Brain microvascular endothelial cell (primary cell): ENCODE results near the gene TNFSF15.

ENCODE experiments used
- DNase-seq: peaks from one replicate; pipeline ENCODE4 v3.0.0-alpha.2; 2020
- H3K27ac ChIP-seq: fragments of 250-450 bp; sonication (Bioruptor Pico); 2 replicates; pipeline ENCODE4 v1.5.1; 2020; ENCODE audit warnings: mild to moderate bottlenecking, moderate library complexity
- H3K27me3 ChIP-seq: fragments of 250-450 bp; sonication (Bioruptor Pico); replicated peaks from 2 replicates; pipeline ENCODE4 v1.5.1; 2020; ENCODE audit warnings: mild to moderate bottlenecking
- H3K36me3 ChIP-seq: fragments of 250-450 bp; sonication (Bioruptor Pico); replicated peaks from 2 replicates; pipeline ENCODE4 v1.5.1; 2020; ENCODE audit warnings: mild to moderate bottlenecking
- H3K4me3 ChIP-seq: 2 replicates; pipeline ENCODE4 v1.5.1; 2011; ENCODE audit warnings: low read depth, mild to moderate bottlenecking, control low read depth, low read length, moderate library complexity
- CTCF ChIP-seq: IDR thresholded peaks from 2 replicates; pipeline ENCODE4 v1.5.1; 2011; ENCODE audit warnings: low read depth, mild to moderate bottlenecking, moderate library complexity, low read length, control low read depth, inconsistent platforms; ENCODE audit errors: missing control alignments
- in situ Hi-C: cut with HindIII; loops from 2 replicates; pipeline ENCODE4 v1.10.0; 2017; ENCODE audit warnings: low sequenced_read_pairs, low pct_ligation_motif_present

Gene TNFSF15

GRCh38 chr9:114837923-114838322, 32.1 kb upstream of the TNFSF15 start:
- in situ Hi-C loops = no loop called here
- H3K36me3 ChIP-seq = no peaks in the 10 kb centered on the region
- no peak for DNase-seq
- no peaks in the 10 kb centered on the region for H3K27me3 ChIP-seq
- TF ChIP-seq CTCF = no peak
- H3K4me3 ChIP-seq = no peak overlapping the region
- no peak overlapping the region for H3K27ac ChIP-seq

DNA sequence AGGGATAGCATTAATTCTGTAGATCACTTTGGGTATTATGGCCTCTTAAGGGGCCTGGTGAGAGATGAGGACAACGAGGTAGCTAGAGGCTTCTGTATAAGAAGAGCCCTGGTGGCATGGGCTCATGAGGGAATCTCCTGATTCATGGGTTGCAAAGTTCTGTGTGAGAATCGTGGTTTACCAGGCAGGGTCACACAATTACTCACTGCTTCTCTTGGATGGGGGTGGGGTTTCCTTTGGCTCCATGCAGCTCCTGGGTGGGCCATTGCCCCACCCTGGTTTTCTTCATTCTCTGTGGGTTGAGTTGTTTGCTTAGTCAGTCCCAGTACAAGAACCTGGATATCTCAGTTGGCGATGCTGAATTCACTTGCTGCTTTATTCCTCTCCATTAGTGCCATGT, 30.9 kb upstream of the TNFSF15 start:
- H3K4me3 ChIP-seq = no peak overlapping the region
- H3K27me3 ChIP-seq = no peaks in the 10 kb centered on the region
- no peak for DNase-seq
- H3K27ac ChIP-seq = no peak overlapping the region
- in situ Hi-C loops = no loop called here
- no peaks in the 10 kb centered on the region for H3K36me3 ChIP-seq
- TF ChIP-seq CTCF = no peak

GRCh38 chr9:114834386-114834785, 28.5 kb upstream of the TNFSF15 start:
- Histone ChIP-seq H3K4me3 (no peak overlapping the region), H3K27ac (no peak overlapping the region), H3K36me3 (no peaks in the 10 kb centered on the region), H3K27me3 (no peaks in the 10 kb centered on the region)
- DNase-seq = no peak
- in situ Hi-C loops = no loop called here
- TF ChIP-seq CTCF = no peak

DNA sequence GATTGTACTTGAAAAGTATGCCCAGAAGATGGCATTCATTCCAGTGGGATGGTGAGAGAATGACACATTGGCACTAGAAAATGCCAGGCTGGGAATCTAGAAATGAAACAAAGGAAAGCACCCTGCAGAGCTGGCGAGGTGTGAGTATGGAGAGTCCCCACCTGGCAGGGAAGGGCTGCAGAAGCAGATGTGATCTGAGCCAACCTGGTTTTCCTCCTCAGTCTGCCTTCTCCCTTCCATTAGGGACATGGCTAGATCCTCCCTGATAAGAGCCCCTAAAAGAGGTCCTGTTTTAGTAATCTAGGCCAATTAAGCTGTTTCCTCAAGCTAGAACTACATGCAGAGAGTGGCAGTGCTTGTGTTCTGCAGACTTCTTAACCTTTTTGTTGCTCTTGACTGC, 24.7 kb upstream of the TNFSF15 start:
- in situ Hi-C loops = no loop called here
- no peak for DNase-seq
- no peak for TF ChIP-seq CTCF

GRCh38 chr9:114829574-114830440, 24.0 kb upstream of the TNFSF15 start:
- TF ChIP-seq CTCF = no peak
- no peak for DNase-seq
- no peak overlapping the region for H3K27ac ChIP-seq
- H3K36me3 ChIP-seq = no peaks in the 10 kb centered on the region
- in situ Hi-C loops = no loop called here
- H3K4me3 ChIP-seq = no peak overlapping the region
- no peaks in the 10 kb centered on the region for H3K27me3 ChIP-seq

More for the DNA sequence above, 24.7 kb upstream of the TNFSF15 start:
- Histone ChIP-seq H3K4me3 (no peak overlapping the region), H3K27ac (no peak overlapping the region), H3K27me3 (no peaks in the 10 kb centered on the region), H3K36me3 (no peaks in the 10 kb centered on the region)

GRCh38 chr9:114828303-114828650, 22.4 kb upstream of the TNFSF15 start:
- in situ Hi-C loops = no loop called here
- no peaks in the 10 kb centered on the region for H3K36me3 ChIP-seq
- no peaks in the 10 kb centered on the region for H3K27me3 ChIP-seq
- H3K4me3 ChIP-seq = no peak overlapping the region
- no peak for TF ChIP-seq CTCF
- no peak for DNase-seq
- H3K27ac ChIP-seq = no peak overlapping the region
